GM12878 (cell line): ENCODE results near the gene STK11. TPM values are rescaled to one million over a fixed set of nuclear protein-coding genes. Genes with fewer than 3 reads are reported as not detected.

Experiments
- BCLAF1 ChIP-seq: fragments of 450-650 bp; IDR thresholded peaks from 2 replicates; pipeline ENCODE4 v1.6.1; 2017; ENCODE audit warnings: antibody characterized with exemption, mild to moderate bottlenecking, moderate library complexity
- BMI1 ChIP-seq: fragments of 450-650 bp; IDR thresholded peaks from 2 replicates; pipeline ENCODE4 v1.6.1; 2016; ENCODE audit warnings: mild to moderate bottlenecking, moderate library complexity, borderline replicate concordance
- CBX5 ChIP-seq: sonication (generic); IDR thresholded peaks from 2 replicates; pipeline ENCODE4 v1.6.1; 2016; ENCODE audit warnings: low read depth, moderate library complexity, mild to moderate bottlenecking, inconsistent platforms
- LARP7 ChIP-seq: fragments of 450-650 bp; IDR thresholded peaks from 2 replicates; pipeline ENCODE4 v1.6.1; 2017; ENCODE audit warnings: mild to moderate bottlenecking
- MTA3 ChIP-seq: IDR thresholded peaks from 2 replicates; pipeline ENCODE4 v1.6.1; 2012; ENCODE audit warnings: low read length, inconsistent platforms, borderline replicate concordance
- MYB ChIP-seq: fragments of 150-350 bp; IDR thresholded peaks from 2 replicates; pipeline ENCODE4 v1.6.1; 2014; ENCODE audit warnings: mild to moderate bottlenecking, low read depth, low read length, borderline replicate concordance
- NBN ChIP-seq: fragments of 450-650 bp; IDR thresholded peaks from 2 replicates; pipeline ENCODE4 v1.6.1; 2016
- NFIC ChIP-seq: IDR thresholded peaks from 2 replicates; pipeline ENCODE4 v1.6.1; 2012; ENCODE audit warnings: low read depth, mild to moderate bottlenecking, inconsistent platforms, low read length, moderate library complexity
- POLR2A ChIP-seq: IDR thresholded peaks from 2 replicates; pipeline ENCODE4 v1.6.1; 2011; ENCODE audit warnings: low read depth, mild to moderate bottlenecking, low read length
- POLR2AphosphoS5 ChIP-seq: IDR thresholded peaks from 2 replicates; pipeline ENCODE4 v1.6.1; 2011; ENCODE audit warnings: mild to moderate bottlenecking, low read length, inconsistent platforms
- RAD21 ChIP-seq: IDR thresholded peaks from 2 replicates; pipeline ENCODE4 v1.6.1; 2011; ENCODE audit warnings: mild to moderate bottlenecking, low read depth, low read length, moderate library complexity; ENCODE audit not compliant: insufficient read depth
- RAD51 ChIP-seq: fragments of 450-650 bp; IDR thresholded peaks from 2 replicates; pipeline ENCODE4 v1.6.1; 2016; ENCODE audit warnings: moderate library complexity, mild to moderate bottlenecking, inconsistent platforms
- RB1 ChIP-seq: fragments of 450-650 bp; formaldehyde crosslinking; IDR thresholded peaks from 2 replicates; pipeline ENCODE4 v1.6.1; 2017; ENCODE audit warnings: mild to moderate bottlenecking, borderline replicate concordance
- SIN3A ChIP-seq: IDR thresholded peaks from 2 replicates; pipeline ENCODE4 v1.6.1; 2012; ENCODE audit warnings: low read depth, low read length, improper control_type of control experiment
- SIX5 ChIP-seq: IDR thresholded peaks from 2 replicates; pipeline ENCODE4 v1.6.1; 2011; ENCODE audit warnings: mild to moderate bottlenecking, low read depth, low read length, moderate library complexity; ENCODE audit not compliant: severe bottlenecking
- SMAD5 ChIP-seq: IDR thresholded peaks from 2 replicates; pipeline ENCODE4 v1.6.1; 2016; ENCODE audit warnings: antibody characterized with exemption, low read depth
- SREBF1 ChIP-seq: IDR thresholded peaks from 2 replicates; pipeline ENCODE4 v1.6.1; 2012; ENCODE audit warnings: mild to moderate bottlenecking, low read length
- SRF ChIP-seq, 2 experiments: IDR thresholded peaks; 2 replicates each; pipeline ENCODE4 v1.6.1; 2011; ENCODE audit warnings: low read depth in 2 of 2, low read length in 2 of 2, mild to moderate bottlenecking in 1 of 2, moderate library complexity in 1 of 2
- TAF1 ChIP-seq: IDR thresholded peaks from 2 replicates; pipeline ENCODE4 v1.6.1; 2011; ENCODE audit warnings: mild to moderate bottlenecking, low read depth, low read length, borderline replicate concordance
- TCF12 ChIP-seq: IDR thresholded peaks from 2 replicates; pipeline ENCODE4 v1.6.1; 2011; ENCODE audit warnings: low read depth, mild to moderate bottlenecking, low read length
- USF2 ChIP-seq: IDR thresholded peaks from 2 replicates; pipeline ENCODE4 v1.6.1; 2011; ENCODE audit warnings: low read depth, low read length, improper control_type of control experiment, borderline replicate concordance
- WRNIP1 ChIP-seq: IDR thresholded peaks from 2 replicates; pipeline ENCODE4 v1.6.1; 2011; ENCODE audit warnings: low read depth, low read length, improper control_type of control experiment, borderline replicate concordance
- YBX1 ChIP-seq: fragments of 450-650 bp; IDR thresholded peaks from 2 replicates; pipeline ENCODE4 v1.6.1; 2016; ENCODE audit warnings: antibody characterized with exemption
- YY1 ChIP-seq: IDR thresholded peaks from 2 replicates; pipeline ENCODE4 v1.6.1; 2011; ENCODE audit warnings: low read depth, mild to moderate bottlenecking, low read length
- ZBTB33 ChIP-seq: fragments of 450-650 bp; IDR thresholded peaks from 2 replicates; pipeline ENCODE4 v1.6.1; 2017; ENCODE audit warnings: mild to moderate bottlenecking
- ZNF207 ChIP-seq: fragments of 450-650 bp; IDR thresholded peaks from 2 replicates; pipeline ENCODE4 v1.6.1; 2014; ENCODE audit warnings: antibody characterized with exemption, mild to moderate bottlenecking, borderline replicate concordance
- ZNF217 ChIP-seq: fragments of 450-650 bp; IDR thresholded peaks from 2 replicates; pipeline ENCODE4 v1.6.1; 2017; ENCODE audit warnings: antibody characterized with exemption, mild to moderate bottlenecking
- polyA plus RNA-seq, 11 experiments: library from polyadenylated mRNA; depleted of rRNA in 4 of 11; unstranded in 6 of 11; stranded (reverse) in 5 of 11; fragments of >200 nt; fragmentation: Nextera tagmentation in 4 of 11; fragmentation: Illumina TruSeq in 1 of 11; extraction: Ambion mirVana in 4 of 11; extraction: Trizol in 1 of 11; gene quantifications; 1 replicate in 1 of 11; 2 replicates in 10 of 11; pipeline versions ENCODE4 v1.2.1 to v1.2.3, GENCODE V29; 2011 to 2016; ENCODE audit warnings: inconsistent platforms in 2 of 11, missing spikeins in 2 of 11, low read depth in 1 of 11
- total RNA-seq, 4 experiments: library from RNA; depleted of rRNA in 3 of 4; stranded (reverse); fragments of >200 nt in 3 of 4; fragmentation: Illumina TruSeq in 1 of 4; extraction: Trizol in 1 of 4; gene quantifications; 2 replicates each; pipeline versions ENCODE4 v1.2.1 to v1.2.3, GENCODE V29; 2013 to 2021

Gene STK11
- total and polyA plus RNA-seq, 10 of the 15 experiments (the other 5 are each of a cell fraction or from before 2014, with no cell fraction given) = 0.33 to 71.0 (median 23.8) TPM

- TF ChIP-seq SREBF1 (no peak; the same call in 1 of the 2 replicates), TCF12 (peak; percentile 52; the same call in 1 of the 2 replicates), CBX5 (no peak), NBN (no peak), POLR2A (peak; percentile 89), BCLAF1 (peak; percentile 79; the same call in 1 of the 2 replicates), WRNIP1 (no peak), SIX5 (peak; percentile 26), TAF1 (peak; percentile 59; the same call in 1 of the 2 replicates), SRF (IDR thresholded peaks at IDR 0.05; ENCODE audit: low read depth in 2 of 2, low read length in 2 of 2) (peak in 1 of 2 experiments; percentile 91), USF2 (peak; percentile 98), RAD21 (no peak), YY1 (no peak; the same call in 1 of the 2 replicates), POLR2AphosphoS5 (peak; percentile 87), ZNF207 (peak; percentile 94; the same call in 1 of the 2 replicates), ZNF217 (peak; percentile 87; the same call in 1 of the 2 replicates), MYB (no peak), SIN3A (0 out of 2 replicates have a peak, but pooled peaks have one; percentile 77), BMI1 (no peak), RB1 (peak; percentile 85), YBX1 (no peak), MTA3 (0 out of 2 replicates have a peak, but pooled peaks have one; percentile 56), NFIC (no peak), LARP7 (peak; percentile 100), RAD51 (peak; percentile 98), ZBTB33 (no peak), SMAD5 (peak; percentile 19; the same call in 1 of the 2 replicates)
Measured at GRCh38 chr19:1275260-1275975, 69.8 kb downstream of the STK11 start, which contains the start of gene FAM174C (continued).
